Ramos (cell line): ENCODE measurements around the gene EVI5.

ENCODE experiments used
- in situ Hi-C: fragments of 300-500 bp; cut with MboI; formaldehyde crosslinking; loops from one replicate; pipeline ENCODE4 v1.14.3; 2022; ENCODE audit warnings: low sequenced_read_pairs; ENCODE audit not compliant: unreplicated experiment

The EVI5 gene

DNA sequence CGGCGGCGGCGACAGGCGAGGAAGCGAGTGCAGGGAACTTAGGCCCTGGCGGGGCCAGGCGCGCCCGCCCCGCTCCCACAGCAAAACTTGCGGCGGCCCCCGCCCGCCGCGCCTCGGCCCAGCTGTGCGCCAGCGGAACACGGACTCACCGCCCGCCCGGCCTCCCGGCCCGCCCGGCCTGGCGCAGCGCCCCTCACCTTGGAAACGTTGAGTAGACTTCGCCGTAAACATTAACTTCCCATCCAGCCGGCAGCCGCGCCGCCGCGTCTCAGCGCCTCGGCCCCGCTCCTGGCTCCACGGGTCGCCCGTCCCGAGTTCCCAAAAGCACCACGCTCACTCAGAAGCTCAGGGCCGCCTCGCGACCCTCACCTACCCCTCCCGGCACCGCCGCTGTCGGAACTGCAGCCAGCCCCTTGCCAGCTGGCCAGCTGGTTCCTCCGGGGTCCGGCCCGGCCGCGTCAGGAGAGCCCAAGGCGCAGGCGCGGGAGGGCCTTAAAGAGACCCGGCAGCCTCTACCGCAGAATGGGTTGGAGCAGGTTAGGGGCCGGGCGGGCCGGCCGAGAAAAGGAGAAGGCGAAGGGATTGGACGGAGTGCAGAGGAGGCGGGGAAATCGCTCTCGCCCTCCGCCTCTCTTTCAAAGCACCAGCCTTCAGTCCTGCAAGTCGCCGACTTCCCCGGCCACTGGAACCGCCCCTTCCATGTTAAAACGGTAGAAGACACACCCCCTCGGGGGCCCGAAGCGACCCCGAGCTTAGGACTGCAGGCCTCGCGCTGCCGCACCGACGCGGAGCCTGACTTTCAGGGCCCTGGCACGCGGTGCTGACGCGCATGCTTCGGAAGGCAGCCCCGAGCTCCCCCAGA lies at the start of gene EVI5:
TSS of gene EVI5 (minus strand) at position 470 of the 862 bp plus-strand sequence. CDS start 48,562 bp downstream, outside the sequence.
- in situ Hi-C loops = no loop called here

GRCh38 chr1:92834617-92835016 lies 49.7 kb upstream of the EVI5 start:
- in situ Hi-C loops = no loop called here

DNA sequence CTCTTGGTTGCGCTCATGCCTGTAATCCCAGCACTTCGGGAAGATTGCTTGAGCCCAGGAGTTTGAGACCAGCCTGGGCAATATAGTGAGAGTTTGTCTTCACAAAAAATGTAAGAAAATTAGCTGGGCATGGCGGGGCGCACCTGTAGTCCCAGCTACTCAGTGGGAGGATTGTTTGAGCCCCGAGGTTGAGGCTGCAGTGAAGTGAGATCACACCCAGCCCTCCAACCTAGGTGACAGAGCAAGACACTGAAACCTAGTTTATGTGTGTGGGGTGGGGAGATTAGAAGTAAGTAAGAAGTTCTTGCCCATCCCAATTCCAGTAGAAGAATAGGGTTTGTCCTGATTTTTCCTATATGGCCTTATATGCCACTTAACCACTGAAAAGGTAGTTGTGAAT lies 48.9 kb upstream of the EVI5 start:
- in situ Hi-C loops = no loop called here

DNA sequence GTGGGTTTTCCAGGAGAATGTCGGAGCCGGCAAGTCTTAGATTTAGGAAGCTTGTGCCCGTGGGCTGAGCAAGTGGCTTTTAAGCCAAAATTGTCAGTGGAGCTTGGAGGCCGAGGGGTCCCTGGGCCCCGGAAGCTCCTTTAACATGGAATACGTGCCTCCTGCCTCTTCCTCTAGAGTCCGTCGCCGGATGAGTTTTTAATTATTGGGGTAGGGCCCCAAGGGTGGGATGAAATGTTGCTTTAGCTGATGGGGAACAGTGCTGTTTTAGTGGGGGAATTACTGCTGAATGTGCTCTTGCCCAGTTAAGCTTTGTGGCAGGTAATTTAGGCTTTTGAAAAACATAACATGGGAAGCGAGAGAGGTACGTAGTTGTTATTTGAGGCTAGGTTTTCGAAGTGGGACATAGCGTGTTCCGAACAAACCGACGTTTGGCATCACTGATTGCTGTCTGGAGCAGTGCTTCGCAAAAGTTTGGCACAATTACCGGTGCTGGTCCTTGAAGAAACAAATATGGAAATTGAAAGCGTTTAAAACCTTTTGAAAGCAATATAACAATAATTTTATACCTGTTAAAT lies 47.7 kb upstream of the EVI5 start:
- in situ Hi-C loops = no loop called here

DNA sequence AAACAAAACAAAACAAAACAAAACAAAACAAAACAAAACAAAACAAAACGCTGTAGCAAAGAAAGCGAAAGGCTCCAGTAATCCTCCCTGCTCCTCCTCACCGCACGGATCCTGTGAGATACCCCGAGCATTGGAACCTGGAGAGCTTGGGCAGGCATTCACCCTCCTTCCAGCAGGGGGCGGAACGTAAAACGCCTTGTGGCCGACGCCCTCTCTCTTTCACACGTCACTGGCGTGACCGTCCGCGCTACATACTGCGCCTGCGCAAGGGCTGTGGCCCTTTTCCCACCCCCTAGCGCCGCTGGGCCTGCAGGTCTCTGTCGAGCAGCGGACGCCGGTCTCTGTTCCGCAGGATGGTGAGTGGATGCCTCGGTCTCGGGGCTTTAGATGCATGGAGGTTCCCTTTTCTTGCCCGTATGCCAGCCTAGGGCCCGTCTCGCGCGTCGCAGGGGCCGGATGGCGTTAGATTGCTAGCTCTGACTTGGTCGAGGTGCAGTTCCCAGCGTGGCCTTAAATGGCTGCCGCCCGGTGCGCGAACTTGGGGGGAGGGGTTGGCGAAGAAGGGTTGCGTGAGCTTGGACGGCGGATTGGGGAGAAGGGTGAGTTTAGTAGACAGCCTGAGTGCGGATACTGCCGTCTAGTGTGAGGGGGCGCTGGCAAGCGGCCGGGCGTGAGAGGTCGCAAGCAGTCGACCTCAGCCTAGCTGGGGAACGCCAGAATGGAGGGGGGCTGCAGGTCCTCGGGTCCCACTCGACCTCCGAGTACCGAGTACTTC lies 47.0 kb upstream of the EVI5 start, which contains the start of gene RPL5:
TSS of gene RPL5 (plus strand) at position 279 of the 775 bp plus-strand sequence. CDS start at position 354, 75 bp downstream.
- in situ Hi-C loops = no loop called here

GRCh38 chr1:92831368-92831761 lies 46.5 kb upstream of the EVI5 start:
- in situ Hi-C loops = no loop called here

DNA sequence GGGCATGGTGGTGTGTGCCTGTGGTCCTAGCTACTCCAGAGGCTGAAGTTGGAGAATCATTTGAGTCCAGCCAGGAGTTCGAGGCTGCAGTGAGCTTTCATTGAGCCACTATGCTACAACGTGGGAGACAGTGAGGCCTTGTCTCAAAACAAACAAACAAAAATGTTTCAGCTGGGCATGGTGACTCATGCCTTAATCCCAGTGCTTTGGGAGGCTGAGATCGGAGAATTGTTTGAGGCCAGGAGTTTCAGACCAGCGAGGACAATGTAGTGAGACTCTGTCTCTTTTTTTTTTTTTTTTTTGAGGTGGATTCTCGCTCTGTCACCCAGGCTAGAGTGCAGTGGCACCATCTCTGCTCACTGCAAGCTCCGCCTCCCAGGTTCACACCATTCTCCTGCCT lies 41.9 kb upstream of the EVI5 start:
- in situ Hi-C loops = no loop called here

- in situ Hi-C loops = no loop called here
These were observed 38.0 kb upstream of the EVI5 start for GRCh38 chr1:92822879-92823278.

DNA sequence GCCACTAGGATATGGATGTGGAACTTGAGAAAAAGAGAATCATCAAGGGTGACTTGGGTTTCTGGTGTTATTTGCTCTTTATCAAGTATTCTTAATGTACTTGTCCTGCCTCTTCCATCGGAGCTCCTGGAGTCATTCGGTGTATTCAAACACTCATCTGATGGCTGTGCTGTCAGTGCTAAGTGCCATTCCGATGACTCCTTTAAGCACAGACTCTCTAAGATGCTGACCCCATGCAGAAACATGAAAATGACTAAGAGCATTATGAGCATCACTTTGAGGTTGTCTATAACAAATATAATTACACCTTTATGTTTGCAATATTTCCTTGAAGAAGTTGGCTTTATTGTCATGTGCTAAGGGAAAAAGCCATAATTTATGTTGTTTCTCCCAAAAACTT lies 35.6 kb upstream of the EVI5 start:
- in situ Hi-C loops = no loop called here

DNA sequence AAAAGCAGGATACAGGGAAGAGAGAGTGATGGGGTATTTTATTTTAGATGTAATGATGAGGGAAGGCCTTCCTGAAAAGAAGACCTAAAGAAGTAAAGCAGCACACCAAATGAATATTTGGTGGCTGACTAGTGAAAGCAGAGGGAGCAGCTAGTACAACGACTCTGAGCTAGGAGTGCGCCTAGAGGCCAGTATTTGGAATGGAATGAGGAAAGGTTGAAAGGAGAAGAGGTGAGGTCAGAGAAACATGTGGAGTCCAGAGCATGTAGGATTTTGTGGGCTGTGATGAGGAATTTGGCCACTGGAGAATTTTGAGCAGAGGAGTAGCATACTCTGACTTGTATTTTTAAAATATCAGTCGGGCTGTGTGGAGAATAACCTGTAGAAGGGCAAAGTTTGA lies 35.1 kb upstream of the EVI5 start:
- in situ Hi-C loops = no loop called here

GRCh38 chr1:92817986-92818764 lies 33.3 kb upstream of the EVI5 start:
- in situ Hi-C loops = loop anchor here (10.0 kb wide), 1 partner anchor 73 kb away; no protein-coding TSS in a partner anchor

DNA sequence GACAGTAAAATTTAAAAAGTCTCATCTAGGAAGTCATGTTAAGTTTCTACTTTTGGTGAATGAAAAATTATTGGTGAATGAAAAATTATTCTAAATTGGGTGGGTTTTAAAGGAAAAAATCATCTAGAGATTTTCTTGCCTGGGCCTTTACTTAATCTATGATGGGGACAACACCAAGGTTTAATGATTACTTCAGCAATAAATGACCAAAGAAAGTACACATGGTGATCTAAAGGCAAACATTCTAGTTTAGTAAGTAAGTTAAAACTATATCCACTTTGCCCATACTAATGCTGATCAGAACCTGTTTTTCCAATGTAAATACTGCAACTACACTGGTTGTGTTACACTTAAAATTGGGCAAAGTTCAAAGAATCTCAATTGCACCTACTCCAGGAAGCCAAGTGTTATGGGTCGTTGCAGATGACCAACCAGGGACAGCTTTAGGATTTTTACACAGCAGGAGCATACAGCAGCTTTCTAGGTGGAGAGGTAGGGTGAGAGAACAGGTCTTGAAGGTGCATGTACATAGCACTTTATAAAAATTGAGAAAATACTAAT lies 32.3 kb upstream of the EVI5 start:
- in situ Hi-C loops = loop anchor here (10.0 kb wide), 1 partner anchor 72 kb away; no protein-coding TSS in a partner anchor

DNA sequence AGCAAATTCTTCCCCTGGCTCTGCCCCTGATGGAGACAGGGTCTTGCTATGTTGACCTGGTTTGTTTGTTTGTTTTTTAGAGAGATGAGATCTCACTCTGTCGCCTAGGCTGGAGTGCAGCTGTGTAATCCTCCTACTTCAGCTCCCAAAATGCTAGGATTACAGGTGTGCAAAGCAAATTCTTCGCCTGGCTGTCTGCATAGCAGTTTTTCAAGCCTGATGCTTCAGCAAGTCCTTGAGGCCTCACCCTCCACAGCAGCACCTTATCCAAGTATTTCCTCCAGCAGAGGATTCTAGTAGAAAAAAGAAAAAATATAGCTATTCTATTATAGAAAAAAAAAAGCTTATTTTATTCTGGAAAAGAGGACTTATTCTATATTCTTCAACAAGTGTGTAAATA lies 31.8 kb upstream of the EVI5 start:
- in situ Hi-C loops = loop anchor here (10.0 kb wide), 1 partner anchor 72 kb away; no protein-coding TSS in a partner anchor

DNA sequence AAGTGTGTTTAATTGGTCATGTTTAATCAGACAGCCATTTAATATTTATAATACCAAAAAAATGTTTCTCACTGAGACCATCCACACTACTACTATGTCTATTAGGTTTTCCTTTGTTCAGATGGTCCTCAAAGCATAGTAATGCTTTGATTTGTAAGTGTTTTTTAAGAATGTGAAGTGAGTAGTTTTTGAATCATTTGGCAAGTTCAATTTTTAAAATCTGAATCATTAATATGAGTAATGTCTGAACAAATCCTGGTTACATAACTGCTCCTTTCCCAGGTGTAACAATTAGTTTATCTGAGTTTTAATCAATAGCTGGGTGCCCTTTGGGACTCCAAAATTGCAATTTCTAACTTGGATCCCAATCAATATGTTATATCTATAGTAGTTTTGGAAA lies 23.5 kb upstream of the EVI5 start:
- in situ Hi-C loops = no loop called here

GRCh38 chr1:92805216-92805615 lies 20.3 kb upstream of the EVI5 start:
- in situ Hi-C loops = no loop called here

DNA sequence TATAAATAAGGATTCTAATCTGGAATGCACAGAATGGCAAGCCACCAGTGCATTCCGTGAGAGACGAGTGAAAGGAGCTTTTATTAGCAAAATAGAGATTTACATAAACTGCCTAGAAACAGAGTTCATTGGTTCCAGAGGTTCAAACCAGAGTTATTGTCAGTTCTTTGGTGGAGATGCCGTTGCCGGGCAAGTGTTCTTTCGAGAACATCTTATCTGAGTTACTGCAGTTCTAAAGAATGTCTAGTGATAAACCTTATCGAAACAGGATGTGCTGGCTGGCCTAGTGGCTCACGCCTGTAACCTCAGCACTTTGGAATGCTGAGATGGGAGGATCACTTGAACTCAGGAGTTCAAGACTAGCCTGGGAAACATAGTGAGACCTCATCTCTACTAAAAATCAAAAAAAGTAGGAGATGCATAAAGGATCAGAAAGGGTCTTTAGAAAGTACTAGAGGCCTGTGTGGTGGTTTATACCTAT lies 19.9 kb upstream of the EVI5 start:
- in situ Hi-C loops = no loop called here

DNA sequence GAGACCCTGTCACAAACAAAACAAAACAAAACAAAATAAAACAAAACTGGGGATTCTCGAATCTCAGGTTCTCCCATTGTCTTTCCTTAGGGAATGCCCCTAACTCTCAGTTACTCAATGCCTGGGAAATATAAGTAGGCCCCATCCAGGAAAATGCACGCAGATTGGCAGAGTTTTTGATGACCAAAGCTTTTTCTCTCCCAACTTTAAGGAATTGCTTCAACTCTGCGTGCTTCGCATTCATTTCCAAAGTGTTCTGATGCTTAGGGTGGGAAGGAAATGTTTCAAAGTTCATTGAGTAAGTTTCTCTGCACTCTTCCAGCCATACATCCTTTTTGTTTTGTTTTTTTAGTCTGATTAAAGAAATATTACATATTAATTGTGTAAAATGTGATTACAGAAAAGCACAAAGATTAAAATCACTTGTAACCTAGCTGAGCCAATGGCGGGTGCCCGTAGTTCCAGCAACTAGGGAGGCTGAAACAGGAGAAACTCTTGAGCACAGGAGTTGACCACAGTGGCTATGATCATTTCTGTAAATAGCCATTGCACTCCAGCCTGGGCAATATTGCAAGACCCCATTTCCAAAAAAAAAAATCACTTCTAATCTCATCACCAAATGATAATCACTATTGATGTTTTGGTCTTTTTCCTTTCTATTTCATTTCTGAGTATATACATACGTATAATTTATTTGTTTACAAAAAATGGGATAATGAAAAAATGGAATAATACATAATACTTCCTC lies 18.4 kb upstream of the EVI5 start:
- in situ Hi-C loops = no loop called here

GRCh38 chr1:92797961-92798360 lies 13.1 kb upstream of the EVI5 start:
- in situ Hi-C loops = no loop called here

GRCh38 chr1:92797297-92797696 lies 12.4 kb upstream of the EVI5 start:
- in situ Hi-C loops = no loop called here
